ENCODE measurements around the gene MAPKAPK2. TPM values are rescaled to one million over a fixed set of nuclear protein-coding genes. Genes with fewer than 3 reads are reported as not detected.

MAPKAPK2 gene
- total RNA-seq, 1 experiment from 2014 or later, result 72.4 TPM

DNA sequence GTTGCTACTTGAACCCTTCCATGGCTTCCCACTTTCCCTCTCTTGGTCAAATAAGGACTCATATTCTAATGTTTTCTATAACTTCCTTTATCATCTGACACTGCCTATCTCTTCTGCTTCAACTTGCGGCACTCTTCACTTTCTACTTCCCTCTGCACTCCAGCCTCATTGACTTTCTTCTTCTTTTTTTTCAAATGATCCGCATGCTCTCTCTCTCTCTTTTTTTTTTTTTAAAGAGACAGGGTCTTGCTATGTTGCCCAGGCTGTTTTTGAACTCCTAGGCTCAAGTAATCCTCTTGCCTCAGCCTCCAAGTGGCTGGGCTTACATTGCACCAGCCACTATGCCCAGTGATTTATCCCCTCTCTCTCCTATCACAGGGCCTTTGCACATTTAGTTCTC lies 94.9 kb downstream of the MAPKAPK2 start:
- no peaks in the 10 kb centered on the region for H3K36me3 ChIP-seq (ENCODE audit: control insufficient read depth, insufficient read depth, low read length)
- peaks cover 13% of the 10 kb centered on the region for H3K27me3 ChIP-seq (ENCODE audit: control insufficient read depth, insufficient read depth, low read length)
- CTCF ChIA-PET, result no interaction called here
- POLR2A ChIA-PET, result no interaction called here
- H3K4me3 ChIP-seq (ENCODE audit: low read depth in 2 of 2, low read length in 2 of 2), result no peak overlapping the region
- no peaks in the 10 kb centered on the region for H3K9me3 ChIP-seq (ENCODE audit: control insufficient read depth, insufficient read depth, low read depth, low read length)
- H3K27ac ChIP-seq (ENCODE audit: low read length), result no peak overlapping the region
- intact Hi-C loops (cut with micrococcal nuclease; ENCODE audit: unreplicated experiment), result no loop called here
- H3K4me1 ChIP-seq (ENCODE audit: control insufficient read depth, insufficient read depth, low read length), result no peaks in the 10 kb centered on the region
- ATAC-seq (no peak), DNase-seq (ENCODE audit: low read depth, low spot score) (no peak)
- in situ Hi-C loops (cut with HindIII; ENCODE audit: low pct_unique_long_range_greater_than_20kb, low sequenced_read_pairs), result no loop called here
- BruUV-seq (replicated peaks), result no TSS peak
- TF ChIP-seq POLR2AphosphoS5 (IDR thresholded peaks at IDR 0.05; ENCODE audit: low read depth, low read length), result no peak
- TF ChIP-seq SIN3A (IDR thresholded peaks at IDR 0.05; ENCODE audit: borderline replicate concordance, insufficient read depth, low read depth, low read length), result no peak
- TF ChIP-seq TCF7L2 (IDR thresholded peaks at IDR 0.05; ENCODE audit: low read depth, low read length), result no peak
- TF ChIP-seq, protein P1, sequence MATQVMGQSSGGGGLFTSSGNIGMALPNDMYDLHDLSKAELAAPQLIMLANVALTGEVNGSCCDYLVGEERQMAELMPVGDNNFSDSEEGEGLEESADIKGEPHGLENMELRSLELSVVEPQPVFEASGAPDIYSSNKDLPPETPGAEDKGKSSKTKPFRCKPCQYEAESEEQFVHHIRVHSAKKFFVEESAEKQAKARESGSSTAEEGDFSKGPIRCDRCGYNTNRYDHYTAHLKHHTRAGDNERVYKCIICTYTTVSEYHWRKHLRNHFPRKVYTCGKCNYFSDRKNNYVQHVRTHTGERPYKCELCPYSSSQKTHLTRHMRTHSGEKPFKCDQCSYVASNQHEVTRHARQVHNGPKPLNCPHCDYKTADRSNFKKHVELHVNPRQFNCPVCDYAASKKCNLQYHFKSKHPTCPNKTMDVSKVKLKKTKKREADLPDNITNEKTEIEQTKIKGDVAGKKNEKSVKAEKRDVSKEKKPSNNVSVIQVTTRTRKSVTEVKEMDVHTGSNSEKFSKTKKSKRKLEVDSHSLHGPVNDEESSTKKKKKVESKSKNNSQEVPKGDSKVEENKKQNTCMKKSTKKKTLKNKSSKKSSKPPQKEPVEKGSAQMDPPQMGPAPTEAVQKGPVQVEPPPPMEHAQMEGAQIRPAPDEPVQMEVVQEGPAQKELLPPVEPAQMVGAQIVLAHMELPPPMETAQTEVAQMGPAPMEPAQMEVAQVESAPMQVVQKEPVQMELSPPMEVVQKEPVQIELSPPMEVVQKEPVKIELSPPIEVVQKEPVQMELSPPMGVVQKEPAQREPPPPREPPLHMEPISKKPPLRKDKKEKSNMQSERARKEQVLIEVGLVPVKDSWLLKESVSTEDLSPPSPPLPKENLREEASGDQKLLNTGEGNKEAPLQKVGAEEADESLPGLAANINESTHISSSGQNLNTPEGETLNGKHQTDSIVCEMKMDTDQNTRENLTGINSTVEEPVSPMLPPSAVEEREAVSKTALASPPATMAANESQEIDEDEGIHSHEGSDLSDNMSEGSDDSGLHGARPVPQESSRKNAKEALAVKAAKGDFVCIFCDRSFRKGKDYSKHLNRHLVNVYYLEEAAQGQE (IDR thresholded peaks at IDR 0.05; ENCODE audit: insufficient read depth in 1 of 2, low read depth in 2 of 2, low read length in 1 of 2), result no peak
- TF ChIP-seq, protein P2, sequence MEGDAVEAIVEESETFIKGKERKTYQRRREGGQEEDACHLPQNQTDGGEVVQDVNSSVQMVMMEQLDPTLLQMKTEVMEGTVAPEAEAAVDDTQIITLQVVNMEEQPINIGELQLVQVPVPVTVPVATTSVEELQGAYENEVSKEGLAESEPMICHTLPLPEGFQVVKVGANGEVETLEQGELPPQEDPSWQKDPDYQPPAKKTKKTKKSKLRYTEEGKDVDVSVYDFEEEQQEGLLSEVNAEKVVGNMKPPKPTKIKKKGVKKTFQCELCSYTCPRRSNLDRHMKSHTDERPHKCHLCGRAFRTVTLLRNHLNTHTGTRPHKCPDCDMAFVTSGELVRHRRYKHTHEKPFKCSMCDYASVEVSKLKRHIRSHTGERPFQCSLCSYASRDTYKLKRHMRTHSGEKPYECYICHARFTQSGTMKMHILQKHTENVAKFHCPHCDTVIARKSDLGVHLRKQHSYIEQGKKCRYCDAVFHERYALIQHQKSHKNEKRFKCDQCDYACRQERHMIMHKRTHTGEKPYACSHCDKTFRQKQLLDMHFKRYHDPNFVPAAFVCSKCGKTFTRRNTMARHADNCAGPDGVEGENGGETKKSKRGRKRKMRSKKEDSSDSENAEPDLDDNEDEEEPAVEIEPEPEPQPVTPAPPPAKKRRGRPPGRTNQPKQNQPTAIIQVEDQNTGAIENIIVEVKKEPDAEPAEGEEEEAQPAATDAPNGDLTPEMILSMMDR (IDR thresholded peaks at IDR 0.05), result no peak

DNA sequence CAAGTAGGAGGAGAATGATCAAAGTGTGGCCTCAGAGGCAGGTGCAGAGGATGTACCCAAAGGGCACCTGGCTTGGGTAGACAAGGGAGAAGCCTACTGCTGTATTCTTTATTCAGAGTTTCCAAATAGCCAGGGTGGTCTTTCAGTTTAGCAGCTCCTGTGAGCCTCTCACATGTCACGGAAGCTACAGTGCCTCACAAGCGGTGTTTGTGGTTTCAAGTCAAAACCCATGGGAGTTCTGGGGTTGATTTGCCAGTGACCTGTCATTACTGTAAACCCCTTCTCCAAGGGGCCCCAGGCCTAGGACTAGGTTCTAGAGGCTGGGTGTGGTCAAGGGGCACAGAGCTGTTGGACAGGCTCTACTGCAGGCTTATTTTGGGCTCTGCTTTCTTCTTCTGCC lies 97.7 kb downstream of the MAPKAPK2 start:
- intact Hi-C loops (cut with micrococcal nuclease; ENCODE audit: unreplicated experiment) (no loop called here), in situ Hi-C loops (cut with HindIII; ENCODE audit: low pct_unique_long_range_greater_than_20kb, low sequenced_read_pairs) (no loop called here)
- no TSS peak for BruUV-seq (replicated peaks)

More for the DNA sequence above, 97.7 kb downstream of the MAPKAPK2 start:
- TF ChIP-seq SIN3A (IDR thresholded peaks at IDR 0.05; ENCODE audit: borderline replicate concordance, insufficient read depth, low read depth, low read length) (no peak), TCF7L2 (IDR thresholded peaks at IDR 0.05; ENCODE audit: low read depth, low read length) (no peak), POLR2AphosphoS5 (IDR thresholded peaks at IDR 0.05; ENCODE audit: low read depth, low read length) (no peak)
- TF ChIP-seq, protein P2 (IDR thresholded peaks at IDR 0.05), result no peak
- TF ChIP-seq, protein P1 (IDR thresholded peaks at IDR 0.05; ENCODE audit: insufficient read depth in 1 of 2, low read depth in 2 of 2, low read length in 1 of 2), result no peak
- ATAC-seq (no peak), DNase-seq (ENCODE audit: low read depth, low spot score) (no peak)
- CTCF ChIA-PET, result no interaction called here
- Histone ChIP-seq H3K27me3 (ENCODE audit: control insufficient read depth, insufficient read depth, low read length) (peaks cover 5% of the 10 kb centered on the region), H3K4me3 (ENCODE audit: low read depth in 2 of 2, low read length in 2 of 2) (no peak overlapping the region), H3K36me3 (ENCODE audit: control insufficient read depth, insufficient read depth, low read length) (no peaks in the 10 kb centered on the region), H3K4me1 (ENCODE audit: control insufficient read depth, insufficient read depth, low read length) (no peaks in the 10 kb centered on the region), H3K9me3 (ENCODE audit: control insufficient read depth, insufficient read depth, low read depth, low read length) (no peaks in the 10 kb centered on the region), H3K27ac (ENCODE audit: low read length) (no peak overlapping the region)
- POLR2A ChIA-PET, result no interaction called here
